ENCODE results near the gene CHAD. TPM values are rescaled to one million over a fixed set of nuclear protein-coding genes. Genes with fewer than 3 reads are reported as not detected.
"Not testable (repeated sequence)": the region's sequence is repeated elsewhere in the genome, so short reads cannot be mapped to it uniquely, and the experiment has no call there.

CHAD gene
- polyA plus RNA-seq, 1 donor (not counting 4 experiments of a cell fraction or from before 2014, with no cell fraction given) = not detected

- Histone ChIP-seq H3K9ac (ENCODE audit: control insufficient read depth, extremely low read depth, insufficient read depth, low read length) (no peak overlapping the region), H3K4me2 (ENCODE audit: control insufficient read depth, extremely low read depth, insufficient read depth, low read depth, low read length) (no peak overlapping the region), H3K36me3 (ENCODE audit: control insufficient read depth in 2 of 2, extremely low read depth in 1 of 2, insufficient read depth in 2 of 2, low read length in 2 of 2) (peaks cover 7 to 11% of the 10 kb centered on the region in 2 experiments), H3K9me1 (ENCODE audit: control insufficient read depth, extremely low read depth, insufficient read depth, low read length) (no peaks in the 10 kb centered on the region), H2AFZ (ENCODE audit: control insufficient read depth, low read length) (no peak overlapping the region), H3K4me3 (ENCODE audit: control insufficient read depth in 2 of 3, extremely low read depth in 1 of 3, insufficient read depth in 2 of 3, low read depth in 1 of 3, low read length in 3 of 3) (no peak overlapping the region), H3K27ac (ENCODE audit: control insufficient read depth, insufficient read depth, low read length) (no peak overlapping the region), H3K4me1 (ENCODE audit: control insufficient read depth, extremely low read depth, insufficient read depth, low read length) (peaks cover 22% of the 10 kb centered on the region), H3K27me3 (ENCODE audit: control insufficient read depth, extremely low read depth, insufficient read depth, low read length) (no peaks in the 10 kb centered on the region), H4K20me1 (ENCODE audit: control insufficient read depth, extremely low read depth, insufficient read depth, low read length) (no peaks in the 10 kb centered on the region), H3K9me3 (ENCODE audit: control insufficient read depth, low read depth, low read length) (no peaks in the 10 kb centered on the region), H3K79me2 (ENCODE audit: control insufficient read depth, insufficient read depth, low read length) (peaks cover 15% of the 10 kb centered on the region)
- FAIRE-seq = no peak
- no peak for TF ChIP-seq EZH2 (IDR thresholded peaks at IDR 0.05; ENCODE audit: low read length)
- TF ChIP-seq CTCF (optimal IDR thresholded peaks at IDR 0.05 in 1 of 3, IDR thresholded peaks at IDR 0.05 in 1 of 3, conservative IDR thresholded peaks at IDR 0.05 in 1 of 3; ENCODE audit: extremely low read depth in 1 of 3, insufficient read depth in 2 of 3, low read length in 3 of 3) = no peak
- DNase-seq (ENCODE audit: low read depth, low spot score) = no peak
- dilution Hi-C loops (cut with MboI; ENCODE audit: extremely low pct_ligation_motif_present, low sequenced_read_pairs) = no loop called here
Observed at GRCh38 chr17:50476545-50477315, 8.1 kb upstream of the CHAD start.

GRCh38 chr17:50475775-50476544, 7.3 kb upstream of the CHAD start:
- Histone ChIP-seq H3K79me2 (ENCODE audit: control insufficient read depth, insufficient read depth, low read length) (peaks cover 15% of the 10 kb centered on the region), H3K4me1 (ENCODE audit: control insufficient read depth, extremely low read depth, insufficient read depth, low read length) (peaks cover 18% of the 10 kb centered on the region), H3K36me3 (ENCODE audit: control insufficient read depth in 2 of 2, extremely low read depth in 1 of 2, insufficient read depth in 2 of 2, low read length in 2 of 2) (peaks cover 6 to 18% of the 10 kb centered on the region in 2 experiments)
- DNase-seq (ENCODE audit: low read depth, low spot score); H3K27ac ChIP-seq (ENCODE audit: control insufficient read depth, insufficient read depth, low read length); H4K20me1 ChIP-seq (ENCODE audit: control insufficient read depth, extremely low read depth, insufficient read depth, low read length); FAIRE-seq; H3K9me1 ChIP-seq (ENCODE audit: control insufficient read depth, extremely low read depth, insufficient read depth, low read length); dilution Hi-C loops (cut with MboI; ENCODE audit: extremely low pct_ligation_motif_present, low sequenced_read_pairs); H3K9ac ChIP-seq (ENCODE audit: control insufficient read depth, extremely low read depth, insufficient read depth, low read length); H3K4me2 ChIP-seq (ENCODE audit: control insufficient read depth, extremely low read depth, insufficient read depth, low read depth, low read length); H3K4me3 ChIP-seq (ENCODE audit: control insufficient read depth in 2 of 3, extremely low read depth in 1 of 3, insufficient read depth in 2 of 3, low read depth in 1 of 3, low read length in 3 of 3); H2AFZ ChIP-seq (ENCODE audit: control insufficient read depth, low read length); H3K9me3 ChIP-seq (ENCODE audit: control insufficient read depth, low read depth, low read length); H3K27me3 ChIP-seq (ENCODE audit: control insufficient read depth, extremely low read depth, insufficient read depth, low read length): not testable (repeated sequence)

Measured in keratinocyte (primary cell).